Bronchial epithelial cell (primary cell): ENCODE results near the gene HSD17B2. TPM values are rescaled to one million over a fixed set of nuclear protein-coding genes. Genes with fewer than 3 reads are reported as not detected.

Experiments used
- DNase-seq: peaks from one replicate; pipeline ENCODE4 v3.0.0-alpha.2; 2010; ENCODE audit warnings: low read depth
- FAIRE-seq: peaks from 2 replicates; lab custom pipeline; 2011; peaks lifted over from hg19 to GRCh38; lab: Jason Lieb, UNC
- H3K27me3 ChIP-seq: 2 replicates; pipeline ENCODE4 v1.5.1; 2011; ENCODE audit warnings: low read length; ENCODE audit not compliant: control insufficient read depth, insufficient read depth
- H3K36me3 ChIP-seq: 2 replicates; pipeline ENCODE4 v1.5.1; 2011; ENCODE audit warnings: low read length; ENCODE audit not compliant: control insufficient read depth, insufficient read depth
- H3K4me3 ChIP-seq: 2 replicates; pipeline ENCODE4 v1.5.1; 2011; ENCODE audit warnings: mild to moderate bottlenecking, low read depth, low read length, control low read depth
- CTCF ChIP-seq: IDR thresholded peaks from 2 replicates; pipeline ENCODE4 v1.5.1; 2011; ENCODE audit warnings: mild to moderate bottlenecking, moderate library complexity, low read length, control low read depth, inconsistent platforms; ENCODE audit not compliant: insufficient read depth, severe bottlenecking
- total RNA-seq: library from RNA; depleted of rRNA; stranded (reverse); fragments of >200 nt; gene quantifications from 2 replicates; pipeline ENCODE4 v1.2.1, GENCODE V29; 2014

HSD17B2 gene
- total RNA-seq, 1 donor from 2014 or later: 63.7 TPM

GRCh38 chr16:82049484-82049883, 14.4 kb downstream of the HSD17B2 start:
- no peaks in the 10 kb centered on the region for H3K27me3 ChIP-seq
- no peak for TF ChIP-seq CTCF
- FAIRE-seq (no peak), DNase-seq (no peak)
- H3K4me3 ChIP-seq: no peak overlapping the region
- H3K36me3 ChIP-seq: no peaks in the 10 kb centered on the region

- Histone ChIP-seq H3K4me3 (no peak overlapping the region), H3K36me3 (no peaks in the 10 kb centered on the region), H3K27me3 (no peaks in the 10 kb centered on the region)
- no peak for TF ChIP-seq CTCF
- no peak for FAIRE-seq
- DNase-seq: no peak
Observed at GRCh38 chr16:82050506-82050905, 15.5 kb downstream of the HSD17B2 start.

- Histone ChIP-seq H3K36me3 (no peaks in the 10 kb centered on the region), H3K27me3 (no peaks in the 10 kb centered on the region), H3K4me3 (no peak overlapping the region)
- TF ChIP-seq CTCF: no peak
- no peak for FAIRE-seq
- no peak for DNase-seq
Observed at GRCh38 chr16:82050909-82051357, 15.9 kb downstream of the HSD17B2 start.

GRCh38 chr16:82051656-82052055, 16.6 kb downstream of the HSD17B2 start:
- no peak for DNase-seq
- Histone ChIP-seq H3K36me3 (no peaks in the 10 kb centered on the region), H3K27me3 (no peaks in the 10 kb centered on the region), H3K4me3 (no peak overlapping the region)
- TF ChIP-seq CTCF: no peak
- no peak for FAIRE-seq

- FAIRE-seq: no peak
- TF ChIP-seq CTCF: no peak
- no peaks in the 10 kb centered on the region for H3K36me3 ChIP-seq
- no peak overlapping the region for H3K4me3 ChIP-seq
- DNase-seq: no peak
- H3K27me3 ChIP-seq: no peaks in the 10 kb centered on the region
Observed at GRCh38 chr16:82055117-82055516, 20.1 kb downstream of the HSD17B2 start.
